K562 (cell line): ENCODE measurements around the gene MYOZ3. TPM values are rescaled to one million over a fixed set of nuclear protein-coding genes. Genes with fewer than 3 reads are reported as not detected.

Source experiments
- ATAC-seq: fragments of 200-7000 bp; cut with Tn5 transposase; 3 replicates; pipeline ENCODE4 v1.9.1; 2020; ENCODE audit warnings: moderate library complexity
- BruUV-seq: library from RNA; stranded (reverse); fragments of 400-500 nt; replicated peaks from 2 replicates; lab custom pipeline; 2021; lab: Mats Ljungman, UMichigan
- CTCF ChIA-PET: fragments of 300-600 bp; formaldehyde crosslinking; extraction: SDS; loops from one replicate; lab custom pipeline; 2021; ENCODE audit warnings: low intra/inter-chr PET ratio; lab: Yijun Ruan, JAX
- POLR2A ChIA-PET: fragments of 300-600, 350-650 bp; sonication (Branson Sonifier 250); formaldehyde crosslinking; extraction: SDS; loops from one replicate; lab custom pipeline; 2021; ENCODE audit warnings: antibody characterized with exemption, inconsistent platforms; lab: Yijun Ruan, JAX
- DNase-seq, 4 experiments: peaks; one replicate each; pipeline versions ENCODE4 v3.0.0 to v3.0.0-alpha.2; 2011 to 2018; ENCODE audit warnings: low spot score in 3 of 4, mixed read lengths in 3 of 4; ENCODE audit errors: extremely low read depth in 1 of 4
- FAIRE-seq: peaks from 2 replicates; lab custom pipeline; 2011; peaks lifted over from hg19 to GRCh38; lab: Jason Lieb, UNC
- H2AFZ ChIP-seq: 2 replicates; pipeline ENCODE4 v1.6.0; 2011; ENCODE audit warnings: low read depth, low read length, control low read depth, inconsistent platforms
- H3K27ac ChIP-seq: fragments of 200-600 bp; 3 replicates; pipeline ENCODE4 v1.8.0; 2011; ENCODE audit warnings: low read depth, mild to moderate bottlenecking, control low read depth, inconsistent platforms, low read length, moderate library complexity, mixed read lengths; ENCODE audit errors: extremely low read depth
- H3K27me3 ChIP-seq, 2 experiments: fragments of 300-600 bp in 1 of 2; 2 replicates in 1 of 2; 3 replicates in 1 of 2; pipeline versions ENCODE4 v1.6.0 to v1.8.0; 2011; ENCODE audit warnings: inconsistent platforms in 2 of 2, low read length in 2 of 2, mild to moderate bottlenecking in 1 of 2, mixed read lengths in 1 of 2, moderate library complexity in 1 of 2; ENCODE audit not compliant: control insufficient read depth in 2 of 2, insufficient read depth in 2 of 2
- H3K36me3 ChIP-seq: fragments of 300-600 bp; 3 replicates; pipeline ENCODE4 v1.8.0; 2011; ENCODE audit warnings: mild to moderate bottlenecking, low read length, inconsistent platforms; ENCODE audit not compliant: control insufficient read depth, insufficient read depth
- H3K4me1 ChIP-seq, 2 experiments: fragments of 200-600 bp in 1 of 2; replicated peaks in 1 of 2; 2 replicates in 1 of 2; 3 replicates in 1 of 2; pipeline versions ENCODE4 v1.5.1 to v1.8.0; 2011; ENCODE audit warnings: inconsistent platforms in 2 of 2, low read length in 2 of 2, mild to moderate bottlenecking in 1 of 2, mixed read lengths in 1 of 2, moderate library complexity in 1 of 2; ENCODE audit not compliant: control insufficient read depth in 2 of 2, insufficient read depth in 2 of 2
- H3K4me2 ChIP-seq: 2 replicates; pipeline ENCODE4 v1.6.1; 2011; ENCODE audit warnings: low read length, control low read depth, inconsistent platforms, mixed read lengths; ENCODE audit not compliant: insufficient read depth
- H3K4me3 ChIP-seq: fragments of 200-600 bp; sonication (generic), shearing (Covaris generic); 2 replicates; pipeline ENCODE4 v1.5.1; 2016; ENCODE audit warnings: control low read depth, inconsistent platforms
- H3K79me2 ChIP-seq: fragments of 200-600 bp; 3 replicates; pipeline ENCODE4 v1.8.0; 2011; ENCODE audit warnings: low read length, inconsistent platforms; ENCODE audit not compliant: control insufficient read depth, insufficient read depth
- H3K9ac ChIP-seq, 2 experiments: 2 replicates each; pipeline versions ENCODE4 v1.6.0 to v1.6.1; 2011; ENCODE audit warnings: low read depth in 2 of 2, low read length in 2 of 2, control low read depth in 1 of 2, inconsistent platforms in 1 of 2, mild to moderate bottlenecking in 1 of 2, mixed read lengths in 1 of 2; ENCODE audit not compliant: insufficient read depth in 1 of 2
- H3K9me1 ChIP-seq: one replicate; pipeline ENCODE4 v1.6.0; 2011; ENCODE audit warnings: inconsistent platforms, mild to moderate bottlenecking, low read length, moderate library complexity; ENCODE audit not compliant: control insufficient read depth, insufficient read depth
- H3K9me3 ChIP-seq: replicated peaks from 2 replicates; pipeline ENCODE4 v1.5.1; 2011; ENCODE audit warnings: low read depth, low read length, inconsistent platforms; ENCODE audit not compliant: control insufficient read depth, insufficient read depth
- H4K20me1 ChIP-seq: replicated peaks from 2 replicates; pipeline ENCODE4 v1.6.1; 2011; ENCODE audit warnings: low read length, inconsistent platforms, mixed read lengths; ENCODE audit not compliant: control insufficient read depth, insufficient read depth
- ADNP ChIP-seq: fragments of 200-800 bp; sonication (Bioruptor generic); IDR thresholded peaks from 2 replicates; pipeline ENCODE4 v1.6.1; 2016; ENCODE audit warnings: missing genetic modification characterization, missing compliant biosample characterization
- ELK3 ChIP-seq: fragments of 450-650 bp; formaldehyde crosslinking; IDR thresholded peaks from 2 replicates; pipeline ENCODE4 v1.4.0; 2020; ENCODE audit warnings: mild to moderate bottlenecking
- HIVEP1 ChIP-seq: fragments of 250-450 bp; sonication (Bioruptor Pico); IDR thresholded peaks from 2 replicates; pipeline ENCODE4 v1.4.0; 2020; ENCODE audit warnings: mild to moderate bottlenecking
- NONO ChIP-seq, 2 experiments: fragments of 200-400 bp in 1 of 2; fragments of 450-650 bp in 1 of 2; formaldehyde crosslinking in 1 of 2; IDR thresholded peaks; 2 replicates each; pipeline ENCODE4 v1.6.1; 2017; ENCODE audit warnings: low read depth in 2 of 2, mild to moderate bottlenecking in 2 of 2, moderate library complexity in 2 of 2, low read length in 1 of 2
- RBFOX2 ChIP-seq: fragments of 200-400 bp; formaldehyde crosslinking; IDR thresholded peaks from 2 replicates; pipeline ENCODE4 v1.6.1; 2017; ENCODE audit warnings: low read depth, mild to moderate bottlenecking, low read length, moderate library complexity
- RHOXF2B ChIP-seq: fragments of 250-450 bp; sonication (Bioruptor Pico); conservative IDR thresholded peaks from 2 replicates; pipeline ENCODE4 v1.5.1; 2021
- SOX6 ChIP-seq: fragments of 450-650 bp; IDR thresholded peaks from 2 replicates; pipeline ENCODE4 v1.6.1; 2014; ENCODE audit warnings: mild to moderate bottlenecking
- STAT5A ChIP-seq: IDR thresholded peaks from 2 replicates; pipeline ENCODE4 v1.6.1; 2012; ENCODE audit warnings: low read length, inconsistent platforms, borderline replicate concordance
- ZBTB34 ChIP-seq: fragments of 250-450 bp; sonication (Bioruptor Pico); IDR thresholded peaks from 2 replicates; pipeline ENCODE4 v1.8.0; 2021; ENCODE audit warnings: mild to moderate bottlenecking, moderate library complexity
- ZC3H11A ChIP-seq: IDR thresholded peaks from 2 replicates; pipeline ENCODE4 v1.6.1; 2012; ENCODE audit warnings: low read depth, low read length, improper control_type of control experiment
- ZNF253 ChIP-seq: fragments of 250-450 bp; sonication (Bioruptor Pico); conservative IDR thresholded peaks from 2 replicates; pipeline ENCODE4 v1.6.1; 2021; ENCODE audit warnings: mild to moderate bottlenecking
- WGBS: fragments of 100-300 bp; shearing (Covaris generic); methylation state at CpG from one replicate; pipeline ENCODE4 v1.1.6; 2016; ENCODE audit warnings: low coverage, mixed read lengths; ENCODE audit not compliant: insufficient coverage; ENCODE audit errors: missing lambda C conversion rate; 5-methylcytosine and 5-hydroxymethylcytosine counted together
- in situ Hi-C: fragments of 300-500 bp; cut with MboI; formaldehyde crosslinking; loops from 4 replicates; pipeline ENCODE4 v1.15.0; 2018; ENCODE audit warnings: inconsistent platforms, mixed read lengths
- intact Hi-C: fragments of 100-400 bp; cut with micrococcal nuclease; formaldehyde crosslinking; loops from 2 replicates; pipeline ENCODE4 v1.14.2; 2022
- polyA plus RNA-seq, 8 experiments: library from polyadenylated mRNA; depleted of rRNA in 4 of 8; stranded (reverse) in 5 of 8; unstranded in 3 of 8; fragments of >200 nt; fragmentation: Nextera tagmentation in 2 of 8; fragmentation: Illumina TruSeq in 1 of 8; extraction: Ambion mirVana in 2 of 8; extraction: Trizol in 1 of 8; gene quantifications; 2 replicates each; pipeline versions ENCODE4 v1.2.1 to v1.2.3, GENCODE V29; 2011 to 2014; ENCODE audit warnings: inconsistent platforms in 1 of 8, missing spikeins in 1 of 8
- total RNA-seq, 7 experiments: library from RNA; depleted of rRNA in 6 of 7; stranded (reverse); fragments of >200 nt in 6 of 7; fragmentation: Illumina TruSeq in 2 of 7; extraction: Trizol in 2 of 7; gene quantifications; 2 replicates each; pipeline versions ENCODE4 v1.2.1 to v1.2.3, GENCODE V29; 2011 to 2021; ENCODE audit warnings: low replicate concordance in 1 of 7

The MYOZ3 gene
- total and polyA plus RNA-seq, 9 of the 15 experiments (the other 6 are each of a cell fraction or from before 2014, with no cell fraction given): not detected

- TF ChIP-seq RBFOX2 (no peak), ADNP (tag) (no peak), ZNF253 (CRISPR knock-in tag) (no peak), STAT5A (no peak), ZBTB34 (CRISPR knock-in tag) (no peak)
These were observed 36.5 kb upstream of the MYOZ3 start (continued) for GRCh38 chr5:150624334-150625163.

GRCh38 chr5:150625164-150625535 is 35.9 kb upstream of the MYOZ3 start:
- H2AFZ ChIP-seq: no peak overlapping the region
- H4K20me1 ChIP-seq: peaks cover 8% of the 10 kb centered on the region; the same call in 1 of the 2 replicates
- no peaks in the 10 kb centered on the region for H3K79me2 ChIP-seq
- intact Hi-C loops: no loop called here
- WGBS: 60% methylated on average over 2 of the region's 19 CpGs
- H3K9me1 ChIP-seq: no peaks in the 10 kb centered on the region
- H3K9ac ChIP-seq: peak overlapping the region in 1 of 2 experiments; percentile 57; a peak in 2 of 4 replicates
- ChIA-PET POLR2A (no interaction called here), CTCF (no interaction called here)
- ATAC-seq: no peak
- H3K4me1 ChIP-seq: peaks cover 0 to 8% of the 10 kb centered on the region in 2 experiments; a peak in 2 of 5 replicates
- no peak for DNase-seq
- no peak for FAIRE-seq
- in situ Hi-C loops: no loop called here
- no peak overlapping the region for H3K27ac ChIP-seq
- no peaks in the 10 kb centered on the region for H3K9me3 ChIP-seq
- H3K4me3 ChIP-seq: no peak overlapping the region
- BruUV-seq: no TSS peak
- no peaks in the 10 kb centered on the region for H3K36me3 ChIP-seq
- peaks cover 21 to 66% of the 10 kb centered on the region in 2 experiments; a peak in 4 of 5 replicates for H3K27me3 ChIP-seq
- TF ChIP-seq SOX6: no peak
- TF ChIP-seq HIVEP1: no peak
- TF ChIP-seq ZC3H11A: no peak
- no peak for TF ChIP-seq RHOXF2B (CRISPR knock-in tag)
- TF ChIP-seq NONO (IDR thresholded peaks at IDR 0.05; ENCODE audit: low read depth in 2 of 2, low read length in 1 of 2): no peak
- TF ChIP-seq ELK3: no peak
- H3K4me2 ChIP-seq: peak overlapping the region; percentile 51; the same call in 1 of the 2 replicates
